Keratinocyte (primary cell): ENCODE data around the gene MYRIP. TPM values are rescaled to one million over a fixed set of nuclear protein-coding genes. Genes with fewer than 3 reads are reported as not detected.

Experiments used
- DNase-seq: peaks from one replicate; pipeline ENCODE4 v3.0.0-alpha.2; 2011; ENCODE audit warnings: low read depth, missing footprints, low spot score
- FAIRE-seq: peaks from 2 replicates; lab custom pipeline; 2011; peaks lifted over from hg19 to GRCh38; lab: Jason Lieb, UNC
- H2AFZ ChIP-seq: 2 replicates; pipeline ENCODE4 v1.6.0; 2012; ENCODE audit warnings: low read length, control low read depth, inconsistent platforms; ENCODE audit not compliant: control insufficient read depth
- H3K27ac ChIP-seq: 2 replicates; pipeline ENCODE4 v1.5.1; 2011; ENCODE audit warnings: low read length; ENCODE audit not compliant: control insufficient read depth, insufficient read depth
- H3K27me3 ChIP-seq: 3 replicates; pipeline ENCODE4 v1.6.0; 2011; ENCODE audit warnings: low read length; ENCODE audit not compliant: control insufficient read depth, insufficient read depth; ENCODE audit errors: extremely low read depth
- H3K36me3 ChIP-seq, 2 experiments: 2 replicates in 1 of 2; 3 replicates in 1 of 2; pipeline ENCODE4 v1.5.1; 2011; ENCODE audit warnings: low read length in 2 of 2, mild to moderate bottlenecking in 1 of 2; ENCODE audit not compliant: control insufficient read depth in 2 of 2, insufficient read depth in 2 of 2; ENCODE audit errors: extremely low read depth in 1 of 2
- H3K4me1 ChIP-seq: 3 replicates; pipeline ENCODE4 v1.5.1; 2011; ENCODE audit warnings: low read length; ENCODE audit not compliant: control insufficient read depth, insufficient read depth; ENCODE audit errors: extremely low read depth
- H3K4me2 ChIP-seq: 3 replicates; pipeline ENCODE4 v1.6.0; 2011; ENCODE audit warnings: low read depth, low read length; ENCODE audit not compliant: control insufficient read depth, insufficient read depth; ENCODE audit errors: extremely low read depth
- H3K4me3 ChIP-seq, 3 experiments: fragments of 200-600 bp in 1 of 3; sonication (generic) in 1 of 3; 2 replicates in 2 of 3; 3 replicates in 1 of 3; pipeline ENCODE4 v1.5.1; 2011 to 2016; ENCODE audit warnings: low read length in 3 of 3, mild to moderate bottlenecking in 3 of 3, control low read depth in 2 of 3, inconsistent platforms in 1 of 3, low read depth in 1 of 3, mixed read lengths in 1 of 3, mixed run types in 1 of 3, moderate library complexity in 1 of 3; ENCODE audit not compliant: control insufficient read depth in 2 of 3, insufficient read depth in 2 of 3; ENCODE audit errors: extremely low read depth in 1 of 3
- H3K79me2 ChIP-seq: 2 replicates; pipeline ENCODE4 v1.6.0; 2012; ENCODE audit warnings: low read length; ENCODE audit not compliant: control insufficient read depth, insufficient read depth
- H3K9ac ChIP-seq: 3 replicates; pipeline ENCODE4 v1.6.0; 2011; ENCODE audit warnings: low read length; ENCODE audit not compliant: control insufficient read depth, insufficient read depth; ENCODE audit errors: extremely low read depth
- H3K9me1 ChIP-seq: 3 replicates; pipeline ENCODE4 v1.6.0; 2011; ENCODE audit warnings: low read length; ENCODE audit not compliant: control insufficient read depth, insufficient read depth; ENCODE audit errors: extremely low read depth
- H3K9me3 ChIP-seq: 2 replicates; pipeline ENCODE4 v1.5.1; 2012; ENCODE audit warnings: low read depth, low read length; ENCODE audit not compliant: control insufficient read depth
- H4K20me1 ChIP-seq: 3 replicates; pipeline ENCODE4 v1.6.0; 2011; ENCODE audit warnings: low read length; ENCODE audit not compliant: control insufficient read depth, insufficient read depth; ENCODE audit errors: extremely low read depth
- EZH2 ChIP-seq: IDR thresholded peaks from one replicate; pipeline ENCODE4 v1.6.1; 2012; ENCODE audit warnings: inconsistent platforms, mild to moderate bottlenecking, low read length, moderate library complexity
- dilution Hi-C: fragments of 300-500 bp; cut with MboI; formaldehyde crosslinking; loops from one replicate; pipeline ENCODE4 v1.7.0; 2020; ENCODE audit warnings: low sequenced_read_pairs; ENCODE audit not compliant: extremely low pct_ligation_motif_present
- polyA plus RNA-seq, 5 experiments: library from polyadenylated mRNA; depleted of rRNA in 3 of 5; stranded (reverse) in 3 of 5; stranded (forward) in 1 of 5; unstranded in 1 of 5; fragments of >200 nt; gene quantifications; 1 replicate in 1 of 5; 2 replicates in 3 of 5; 3 replicates in 1 of 5; pipeline versions ENCODE4 v1.2.1 to v1.2.3, GENCODE V29; 2011 to 2012; ENCODE audit warnings: missing spikeins in 2 of 5, low read depth in 1 of 5, low replicate concordance in 1 of 5
- TF ChIP-seq, protein P1 (sequence below), 3 experiments: IDR thresholded peaks in 1 of 3; conservative IDR thresholded peaks in 1 of 3; optimal IDR thresholded peaks in 1 of 3; 2 replicates in 2 of 3; 3 replicates in 1 of 3; pipeline versions ENCODE3 to v1.5.1; 2011; ENCODE audit warnings: low read length in 3 of 3, mild to moderate bottlenecking in 3 of 3, moderate library complexity in 2 of 3, control low read depth in 1 of 3, inconsistent platforms in 1 of 3; ENCODE audit not compliant: insufficient read depth in 2 of 3; ENCODE audit errors: extremely low read depth in 1 of 3

MYRIP gene
- polyA plus RNA-seq, 1 donor (not counting 4 experiments of a cell fraction or from before 2014, with no cell fraction given): 0.01 TPM

DNA sequence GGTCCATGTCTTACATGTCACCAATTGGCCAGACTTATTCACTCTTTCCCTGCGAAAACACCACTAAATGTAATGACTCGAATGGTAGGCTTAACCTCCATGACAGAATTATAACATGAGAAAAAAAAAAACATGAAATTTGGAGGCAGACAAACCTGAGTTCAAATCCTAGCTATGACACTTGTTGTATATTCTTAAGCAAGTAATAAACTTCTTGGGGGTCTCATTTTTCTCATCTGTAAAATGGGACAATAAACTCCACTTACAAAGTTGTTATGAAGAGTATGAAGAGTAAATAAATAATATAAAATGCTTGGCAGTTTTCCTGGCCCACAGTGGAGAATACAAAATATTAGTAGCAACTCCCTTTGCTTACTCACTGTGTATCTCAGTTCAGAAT lies 488.7 kb downstream of the MYRIP start:
- Histone ChIP-seq H3K4me3 (no peak overlapping the region), H4K20me1 (no peaks in the 10 kb centered on the region), H3K27me3 (no peaks in the 10 kb centered on the region), H3K79me2 (no peaks in the 10 kb centered on the region), H3K9me1 (no peaks in the 10 kb centered on the region), H3K9me3 (no peaks in the 10 kb centered on the region), H3K4me1 (no peaks in the 10 kb centered on the region), H3K27ac (no peak overlapping the region), H3K9ac (no peak overlapping the region), H3K4me2 (no peak overlapping the region), H3K36me3 (no peaks in the 10 kb centered on the region), H2AFZ (no peak overlapping the region)
- dilution Hi-C loops: no loop called here
- TF ChIP-seq, protein P1, sequence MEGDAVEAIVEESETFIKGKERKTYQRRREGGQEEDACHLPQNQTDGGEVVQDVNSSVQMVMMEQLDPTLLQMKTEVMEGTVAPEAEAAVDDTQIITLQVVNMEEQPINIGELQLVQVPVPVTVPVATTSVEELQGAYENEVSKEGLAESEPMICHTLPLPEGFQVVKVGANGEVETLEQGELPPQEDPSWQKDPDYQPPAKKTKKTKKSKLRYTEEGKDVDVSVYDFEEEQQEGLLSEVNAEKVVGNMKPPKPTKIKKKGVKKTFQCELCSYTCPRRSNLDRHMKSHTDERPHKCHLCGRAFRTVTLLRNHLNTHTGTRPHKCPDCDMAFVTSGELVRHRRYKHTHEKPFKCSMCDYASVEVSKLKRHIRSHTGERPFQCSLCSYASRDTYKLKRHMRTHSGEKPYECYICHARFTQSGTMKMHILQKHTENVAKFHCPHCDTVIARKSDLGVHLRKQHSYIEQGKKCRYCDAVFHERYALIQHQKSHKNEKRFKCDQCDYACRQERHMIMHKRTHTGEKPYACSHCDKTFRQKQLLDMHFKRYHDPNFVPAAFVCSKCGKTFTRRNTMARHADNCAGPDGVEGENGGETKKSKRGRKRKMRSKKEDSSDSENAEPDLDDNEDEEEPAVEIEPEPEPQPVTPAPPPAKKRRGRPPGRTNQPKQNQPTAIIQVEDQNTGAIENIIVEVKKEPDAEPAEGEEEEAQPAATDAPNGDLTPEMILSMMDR (optimal IDR thresholded peaks at IDR 0.05 in 1 of 3, IDR thresholded peaks at IDR 0.05 in 1 of 3, conservative IDR thresholded peaks at IDR 0.05 in 1 of 3; ENCODE audit: extremely low read depth in 1 of 3, insufficient read depth in 2 of 3, low read length in 3 of 3): no peak
- no peak for TF ChIP-seq EZH2
- FAIRE-seq (no peak), DNase-seq (no peak)

DNA sequence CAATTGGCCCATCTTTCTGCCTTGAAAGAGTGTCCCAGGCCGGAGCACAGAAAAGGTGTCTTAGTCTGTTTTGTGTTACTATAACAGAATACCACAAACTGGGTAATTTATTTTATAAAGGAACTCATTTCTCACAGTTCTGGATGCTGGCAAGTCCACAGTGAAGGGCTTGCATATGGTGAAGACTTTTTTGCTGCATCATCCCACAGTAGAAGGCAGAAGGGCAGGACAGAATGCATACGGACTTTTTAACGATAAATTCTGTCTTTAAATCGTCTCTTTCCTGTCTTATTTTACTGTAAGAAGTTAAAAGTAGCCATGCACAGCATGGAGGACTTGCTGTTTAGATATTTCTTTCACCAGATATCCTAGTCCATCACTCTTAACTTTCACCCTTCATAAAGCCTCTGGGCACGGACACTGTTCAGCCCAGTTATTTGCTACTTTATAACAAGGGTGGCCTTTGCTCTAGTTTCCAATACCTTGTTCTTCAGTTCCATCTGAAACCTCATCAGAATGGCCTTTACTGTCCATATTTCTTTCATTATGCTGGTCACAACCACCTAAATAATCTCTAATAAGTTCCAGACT lies 489.8 kb downstream of the MYRIP start:
- DNase-seq: no peak
- Histone ChIP-seq H3K79me2 (no peaks in the 10 kb centered on the region), H4K20me1 (no peaks in the 10 kb centered on the region), H3K9me3 (no peaks in the 10 kb centered on the region), H3K9me1 (no peaks in the 10 kb centered on the region), H3K4me3 (no peak overlapping the region), H2AFZ (no peak overlapping the region), H3K27ac (no peak overlapping the region), H3K36me3 (no peaks in the 10 kb centered on the region), H3K9ac (no peak overlapping the region), H3K4me1 (no peaks in the 10 kb centered on the region), H3K27me3 (no peaks in the 10 kb centered on the region), H3K4me2 (no peak overlapping the region)
- dilution Hi-C loops: no loop called here
- no peak for FAIRE-seq
- TF ChIP-seq, protein P1 (optimal IDR thresholded peaks at IDR 0.05 in 1 of 3, IDR thresholded peaks at IDR 0.05 in 1 of 3, conservative IDR thresholded peaks at IDR 0.05 in 1 of 3; ENCODE audit: extremely low read depth in 1 of 3, insufficient read depth in 2 of 3, low read length in 3 of 3): no peak
- no peak for TF ChIP-seq EZH2
